OCI-LY7 (cell line): Measurements from ENCODE around the gene FKBP2.

ENCODE experiments used
- CTCF ChIP-seq: fragments of 200-600 bp; sonication (generic); conservative IDR thresholded peaks from 2 replicates; pipeline ENCODE4 v1.5.1; 2014; ENCODE audit warnings: mild to moderate bottlenecking, antibody characterized with exemption, low read length, moderate library complexity, mixed read lengths
- EZH2phosphoT487 ChIP-seq: fragments of 200-600 bp; sonication (generic); IDR thresholded peaks from 2 replicates; pipeline ENCODE4 v1.6.1; 2018; ENCODE audit warnings: low read depth, borderline replicate concordance, mild to moderate bottlenecking, mixed run types, antibody characterized with exemption, low read length, moderate library complexity, mixed read lengths

GRCh38 chr11:64267207-64267945 lies 26.5 kb downstream of the FKBP2 start:
- TF ChIP-seq CTCF (no peak), EZH2phosphoT487 (no peak)
